Measurements from ENCODE around the gene GRIK4.

GRCh38 chr11:120707663-120708062 lies 196.1 kb downstream of the GRIK4 start:
- TF ChIP-seq CTCF (IDR thresholded peaks at IDR 0.05) (no peak), EZH2 (IDR thresholded peaks at IDR 0.05; ENCODE audit: borderline replicate concordance, insufficient read depth, low read depth, low read length, poor library complexity, severe bottlenecking) (no peak)
